ENCODE results near the gene SLC16A7.
"Not testable (repeated sequence)": the region's sequence is repeated elsewhere in the genome, so short reads cannot be mapped to it uniquely, and the experiment has no call there.

Gene SLC16A7

GRCh38 chr12:59595883-59596540 lies at the start of gene SLC16A7:
SLC16A7 (plus strand) TSS chr12:59596029; CDS start chr12:59704802, 108,773 bp downstream.
- DNase-seq, result peak; percentile 97

GRCh38 chr12:59548930-59549329 lies 46.9 kb upstream of the SLC16A7 start:
- peak; percentile 9 for DNase-seq

GRCh38 chr12:59559696-59560095 lies 36.1 kb upstream of the SLC16A7 start:
- DNase-seq, result no peak

- no peak for DNase-seq
Observed at GRCh38 chr12:59570145-59570544, 25.7 kb upstream of the SLC16A7 start.

- DNase-seq, result no peak
Observed at GRCh38 chr12:59574406-59574805, 21.4 kb upstream of the SLC16A7 start.

GRCh38 chr12:59575826-59576225 lies 20.0 kb upstream of the SLC16A7 start:
- no peak for DNase-seq

GRCh38 chr12:59578254-59578653 lies 17.6 kb upstream of the SLC16A7 start:
- peak; percentile 50 for DNase-seq

GRCh38 chr12:59579631-59580030 lies 16.2 kb upstream of the SLC16A7 start:
- no peak for DNase-seq

- no peak for DNase-seq
Observed at GRCh38 chr12:59580050-59580449, 15.8 kb upstream of the SLC16A7 start.

- DNase-seq, result no peak
Observed at GRCh38 chr12:59583003-59583712, 12.7 kb upstream of the SLC16A7 start.

- no peak for DNase-seq
Observed at GRCh38 chr12:59587710-59588109, 8.1 kb upstream of the SLC16A7 start.

- DNase-seq, result no peak
Observed at GRCh38 chr12:59593761-59594160, 2.1 kb upstream of the SLC16A7 start.

GRCh38 chr12:59594943-59595500 lies 807 bp upstream of the SLC16A7 start:
- DNase-seq, result peak; percentile 60

GRCh38 chr12:59595565-59595882 lies 305 bp upstream of the SLC16A7 start:
- DNase-seq, result no peak

GRCh38 chr12:59597385-59597781 lies 1.6 kb downstream of the SLC16A7 start:
- DNase-seq, result peak; percentile 84

GRCh38 chr12:59600171-59600570 lies 4.3 kb downstream of the SLC16A7 start:
- peak; percentile 60 for DNase-seq

GRCh38 chr12:59603754-59604153 lies 7.9 kb downstream of the SLC16A7 start:
- DNase-seq, result no peak

GRCh38 chr12:59612823-59613434 lies 17.1 kb downstream of the SLC16A7 start:
- not testable (repeated sequence) for DNase-seq

GRCh38 chr12:59615392-59616165 lies 19.8 kb downstream of the SLC16A7 start:
- DNase-seq, result no peak

- no peak for DNase-seq
Observed at GRCh38 chr12:59619461-59620240, 23.8 kb downstream of the SLC16A7 start.

- DNase-seq, result peak; percentile 35
Observed at GRCh38 chr12:59620326-59620725, 24.5 kb downstream of the SLC16A7 start.
